AG09309 (cell line): ENCODE data around the gene KDM7A.

Source experiments
- DNase-seq: peaks from one replicate; pipeline ENCODE4 v3.0.0-alpha.2; 2010; ENCODE audit warnings: low read depth
- H3K4me3 ChIP-seq: 2 replicates; pipeline ENCODE4 v1.5.1; 2011; ENCODE audit warnings: mild to moderate bottlenecking, low read depth, low read length, moderate library complexity; ENCODE audit not compliant: control insufficient read depth
- CTCF ChIP-seq: IDR thresholded peaks from 2 replicates; pipeline ENCODE4 v1.5.1; 2011; ENCODE audit warnings: mild to moderate bottlenecking, low read depth, low read length, inconsistent platforms; ENCODE audit not compliant: insufficient read depth, control insufficient read depth; ENCODE audit errors: missing control alignments

The KDM7A gene

GRCh38 chr7:140048138-140048537 is 128.6 kb downstream of the KDM7A start:
- no peak for DNase-seq
- TF ChIP-seq CTCF: no peak
- no peak overlapping the region for H3K4me3 ChIP-seq

GRCh38 chr7:140047197-140047596 is 129.6 kb downstream of the KDM7A start:
- TF ChIP-seq CTCF: no peak
- DNase-seq: no peak
- H3K4me3 ChIP-seq: no peak overlapping the region

- TF ChIP-seq CTCF: no peak
- H3K4me3 ChIP-seq: no peak overlapping the region
- DNase-seq: no peak
These were observed 131.1 kb downstream of the KDM7A start for GRCh38 chr7:140045697-140046096.

- TF ChIP-seq CTCF: no peak
- no peak for DNase-seq
- H3K4me3 ChIP-seq: no peak overlapping the region
These were observed 132.5 kb downstream of the KDM7A start for GRCh38 chr7:140044251-140044650.

DNA sequence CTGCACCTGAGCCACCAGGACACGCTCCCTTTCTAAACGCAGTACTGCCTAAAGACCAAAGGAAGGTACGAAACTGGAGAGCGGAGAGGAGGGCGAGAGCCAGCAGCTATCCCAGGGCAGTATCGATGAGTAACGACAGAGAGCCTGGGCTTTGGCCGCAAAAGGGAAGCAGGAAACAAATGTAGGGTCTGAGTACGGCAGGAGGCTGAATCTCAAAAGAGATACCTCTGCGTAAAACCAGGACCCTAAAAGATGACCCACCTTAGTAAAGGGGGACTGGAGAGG is 134.5 kb downstream of the KDM7A start:
- DNase-seq: no peak
- TF ChIP-seq CTCF: no peak
- H3K4me3 ChIP-seq: no peak overlapping the region

GRCh38 chr7:140041659-140042385 is 135.0 kb downstream of the KDM7A start:
- H3K4me3 ChIP-seq: no peak overlapping the region
- no peak for TF ChIP-seq CTCF
- no peak for DNase-seq

- no peak for DNase-seq
- TF ChIP-seq CTCF: no peak
- no peak overlapping the region for H3K4me3 ChIP-seq
These were observed 136.9 kb downstream of the KDM7A start for GRCh38 chr7:140039896-140040295.
